GM12878 (cell line): ENCODE results near the gene ABCG5. TPM values are rescaled to one million over a fixed set of nuclear protein-coding genes. Genes with fewer than 3 reads are reported as not detected.

ENCODE experiments used
- ATAC-seq: fragments of 200-7000 bp; cut with Tn5 transposase; 3 replicates; pipeline ENCODE4 v1.9.1; 2020; ENCODE audit warnings: mild to moderate bottlenecking, moderate library complexity
- BruUV-seq: library from RNA; stranded (reverse); fragments of 400-500 nt; replicated peaks from 2 replicates; lab custom pipeline; 2021; lab: Mats Ljungman, UMichigan
- CTCF ChIA-PET: fragments of 300-600 bp; sonication (Branson Sonifier 250); formaldehyde crosslinking; extraction: SDS; loops from one replicate; lab custom pipeline; 2021; ENCODE audit warnings: inconsistent platforms; lab: Yijun Ruan, JAX
- POLR2A ChIA-PET: fragments of 350-600 bp; formaldehyde crosslinking; extraction: SDS; loops from one replicate; lab custom pipeline; 2021; ENCODE audit warnings: inconsistent platforms; lab: Charles Lee
- RAD21 ChIA-PET: fragments of 300-600 bp; sonication (Branson Sonifier 250); formaldehyde crosslinking; loops from one replicate; lab custom pipeline; 2023; ENCODE audit warnings: antibody characterized with exemption; ENCODE audit not compliant: unreplicated experiment; lab: Charles Lee
- SMC1A ChIA-PET: fragments of 300-600 bp; sonication (Branson Sonifier 250); formaldehyde crosslinking; loops from one replicate; lab custom pipeline; 2023; ENCODE audit not compliant: unreplicated experiment, uncharacterized antibody; lab: Charles Lee
- DNase-seq: peaks from one replicate; pipeline ENCODE4 v3.0.0-alpha.2; 2011; ENCODE audit warnings: low read depth, low spot score
- FAIRE-seq: peaks from 3 replicates; lab custom pipeline; 2011; peaks lifted over from hg19 to GRCh38; lab: Jason Lieb, UNC
- H2AFZ ChIP-seq: 2 replicates; pipeline ENCODE4 v1.6.0; 2011; ENCODE audit warnings: low read depth, low read length, control low read depth; ENCODE audit not compliant: control insufficient read depth
- H3K27ac ChIP-seq: 2 replicates; pipeline ENCODE4 v1.5.1; 2011; ENCODE audit warnings: control low read depth; ENCODE audit not compliant: control insufficient read depth, insufficient read depth
- H3K27me3 ChIP-seq, 2 experiments: replicated peaks in 1 of 2; 2 replicates each; pipeline versions ENCODE4 v1.6.0 to v1.6.1; 2011; ENCODE audit warnings: low read length in 1 of 2; ENCODE audit not compliant: control insufficient read depth in 2 of 2, insufficient read depth in 2 of 2
- H3K36me3 ChIP-seq, 2 experiments: 2 replicates each; pipeline ENCODE4 v1.5.1; 2011; ENCODE audit warnings: low read length in 1 of 2; ENCODE audit not compliant: control insufficient read depth in 2 of 2, insufficient read depth in 2 of 2
- H3K4me1 ChIP-seq: 2 replicates; pipeline ENCODE4 v1.6.1; 2011; ENCODE audit warnings: mild to moderate bottlenecking, low read length, moderate library complexity, mixed read lengths; ENCODE audit not compliant: control insufficient read depth, insufficient read depth
- H3K4me2 ChIP-seq: 2 replicates; pipeline ENCODE4 v1.6.0; 2011; ENCODE audit warnings: control low read depth; ENCODE audit not compliant: control insufficient read depth, insufficient read depth
- H3K4me3 ChIP-seq: fragments of 200-600 bp; sonication (generic); 2 replicates; pipeline ENCODE4 v1.5.1; 2016
- H3K79me2 ChIP-seq: 2 replicates; pipeline ENCODE4 v1.6.0; 2011; ENCODE audit warnings: low read length; ENCODE audit not compliant: control insufficient read depth, insufficient read depth
- H3K9ac ChIP-seq: 2 replicates; pipeline ENCODE4 v1.8.0; 2011; ENCODE audit warnings: low read length, control low read depth, mixed read lengths; ENCODE audit not compliant: control insufficient read depth, insufficient read depth
- H3K9me3 ChIP-seq: replicated peaks from 3 replicates; pipeline ENCODE4 v1.5.1; 2011; ENCODE audit warnings: mild to moderate bottlenecking, low read length; ENCODE audit not compliant: control insufficient read depth, insufficient read depth
- H4K20me1 ChIP-seq: 2 replicates; pipeline ENCODE4 v1.6.0; 2011; ENCODE audit not compliant: control insufficient read depth, insufficient read depth
- ATF3 ChIP-seq: IDR thresholded peaks from 2 replicates; pipeline ENCODE4 v1.6.1; 2011; ENCODE audit warnings: low read depth, mild to moderate bottlenecking, low read length, moderate library complexity, borderline replicate concordance; ENCODE audit errors: extremely low read depth
- EP300 ChIP-seq, 2 experiments: fragments of 150-350 bp in 1 of 2; IDR thresholded peaks; 2 replicates each; pipeline ENCODE4 v1.6.1; 2011 to 2012; ENCODE audit warnings: low read depth in 2 of 2, low read length in 2 of 2, borderline replicate concordance in 1 of 2, improper control_type of control experiment in 1 of 2, inconsistent platforms in 1 of 2; ENCODE audit not compliant: control insufficient read depth in 1 of 2
- PAX5 ChIP-seq: IDR thresholded peaks from 2 replicates; pipeline ENCODE4 v1.6.1; 2011; ENCODE audit warnings: low read depth, low read length, borderline replicate concordance
- POLR2AphosphoS2 ChIP-seq: IDR thresholded peaks from 2 replicates; pipeline ENCODE4 v1.6.1; 2011; ENCODE audit warnings: low read depth, mild to moderate bottlenecking, low read length, improper control_type of control experiment, moderate library complexity
- RAD51 ChIP-seq: fragments of 450-650 bp; IDR thresholded peaks from 2 replicates; pipeline ENCODE4 v1.6.1; 2016; ENCODE audit warnings: moderate library complexity, mild to moderate bottlenecking, inconsistent platforms
- RBBP5 ChIP-seq: fragments of 200-600 bp; sonication (generic); conservative IDR thresholded peaks from 2 replicates; pipeline ENCODE4 v1.6.1; 2016
- SIN3A ChIP-seq: IDR thresholded peaks from 2 replicates; pipeline ENCODE4 v1.6.1; 2012; ENCODE audit warnings: low read depth, low read length, improper control_type of control experiment
- SMAD5 ChIP-seq: IDR thresholded peaks from 2 replicates; pipeline ENCODE4 v1.6.1; 2016; ENCODE audit warnings: antibody characterized with exemption, low read depth
- WGBS: methylation state at CpG from one replicate; pipeline ENCODE4 v1.1.6; 2016; ENCODE audit warnings: low lambda C conversion rate; ENCODE audit not compliant: insufficient replicate concordance, insufficient coverage; ENCODE audit errors: missing lambda C conversion rate; 5-methylcytosine and 5-hydroxymethylcytosine counted together
- in situ Hi-C: fragments of 300-500 bp; cut with MboI; formaldehyde crosslinking; loops from 9 replicates; pipeline ENCODE4 v1.14.3; 2018; ENCODE audit warnings: mixed read lengths
- intact Hi-C: fragments of 100-400 bp; cut with micrococcal nuclease; formaldehyde crosslinking; loops from one replicate; pipeline ENCODE4 v1.14.2; 2022; ENCODE audit not compliant: unreplicated experiment
- polyA plus RNA-seq, 11 experiments: library from polyadenylated mRNA; depleted of rRNA in 4 of 11; unstranded in 6 of 11; stranded (reverse) in 5 of 11; fragments of >200 nt; fragmentation: Nextera tagmentation in 4 of 11; fragmentation: Illumina TruSeq in 1 of 11; extraction: Ambion mirVana in 4 of 11; extraction: Trizol in 1 of 11; gene quantifications; 1 replicate in 1 of 11; 2 replicates in 10 of 11; pipeline versions ENCODE4 v1.2.1 to v1.2.3, GENCODE V29; 2011 to 2016; ENCODE audit warnings: inconsistent platforms in 2 of 11, missing spikeins in 2 of 11, low read depth in 1 of 11
- total RNA-seq, 4 experiments: library from RNA; depleted of rRNA in 3 of 4; stranded (reverse); fragments of >200 nt in 3 of 4; fragmentation: Illumina TruSeq in 1 of 4; extraction: Trizol in 1 of 4; gene quantifications; 2 replicates each; pipeline versions ENCODE4 v1.2.1 to v1.2.3, GENCODE V29; 2013 to 2021

Gene ABCG5
- total and polyA plus RNA-seq, 10 of the 15 experiments (the other 5 are each of a cell fraction or from before 2014, with no cell fraction given) = not detected

DNA sequence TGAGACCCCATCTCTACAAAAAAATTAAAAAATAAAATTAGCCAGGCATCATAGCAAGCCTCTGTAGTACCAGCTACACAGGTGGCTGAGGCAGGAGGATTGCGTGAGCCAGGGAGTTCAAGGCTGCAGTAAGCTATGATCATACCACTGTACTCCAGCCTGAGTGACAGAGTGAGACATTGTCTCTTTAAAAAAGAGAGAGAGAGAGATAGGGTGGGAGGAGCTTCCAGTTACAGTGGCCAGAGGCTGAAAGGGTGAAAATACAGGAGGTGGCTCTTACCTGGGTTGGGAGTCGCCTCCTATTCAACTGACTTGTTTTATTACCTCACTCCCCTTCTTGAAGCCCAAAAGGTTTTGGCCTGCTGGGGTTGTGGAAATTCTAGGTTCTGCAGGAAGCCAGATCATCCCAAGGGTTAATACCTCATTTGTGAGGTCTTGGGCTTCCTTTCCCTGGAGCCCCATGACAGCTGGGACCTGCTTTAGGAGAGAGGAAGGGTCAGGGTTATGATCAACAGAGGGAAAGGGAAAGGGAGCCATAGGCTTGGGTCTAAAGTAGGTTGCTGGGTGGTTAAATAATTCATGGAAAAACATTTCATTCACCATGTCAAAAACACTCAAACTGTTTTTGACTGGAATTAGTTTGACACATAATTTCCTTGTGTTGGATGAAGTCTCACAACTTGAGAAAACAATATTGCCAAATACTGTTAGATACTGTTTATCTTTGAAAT is 47.4 kb downstream of the ABCG5 start (continued):
- TF ChIP-seq SIN3A = no peak
- no peak for TF ChIP-seq RAD51

DNA sequence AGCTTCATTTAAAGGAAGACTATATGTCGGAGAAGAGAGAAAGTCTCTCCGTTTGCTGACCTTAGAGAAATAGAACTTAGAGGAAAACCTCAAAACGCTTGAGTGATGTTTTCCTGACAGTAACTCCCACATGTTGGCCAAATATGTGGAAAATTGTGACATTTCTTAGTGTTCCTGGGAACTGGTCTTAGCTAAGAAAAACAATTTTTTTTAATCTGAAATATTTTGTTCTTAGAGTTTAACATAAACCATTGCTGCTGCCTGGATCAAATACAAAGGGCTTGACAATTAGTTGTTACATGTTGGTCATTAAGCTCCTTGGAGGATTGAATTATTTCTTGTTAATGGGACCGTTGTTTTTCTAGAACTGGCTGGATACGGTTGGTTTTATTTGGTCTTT is 48.5 kb downstream of the ABCG5 start:
- no peaks in the 10 kb centered on the region for H3K4me1 ChIP-seq
- H3K4me3 ChIP-seq = no peak overlapping the region
- ChIA-PET SMC1A (interaction anchor here (1.3 to 2.1 kb wide), 2 partner anchors 9 to 10 kb away, joined by 3 to 4 read pairs; no protein-coding TSS in a partner anchor), POLR2A (no interaction called here), CTCF (interaction anchor here (0.6 kb wide), 1 partner anchor 190 kb away, joined by 4 read pairs; no protein-coding TSS in a partner anchor), RAD21 (no interaction called here)
- H3K9me3 ChIP-seq = no peaks in the 10 kb centered on the region
- H4K20me1 ChIP-seq = no peaks in the 10 kb centered on the region
- no peak overlapping the region for H2AFZ ChIP-seq
- WGBS = 94% methylated on average over 5 of the region's 5 CpGs
- no TSS peak for BruUV-seq
- H3K79me2 ChIP-seq = no peaks in the 10 kb centered on the region
- H3K27me3 ChIP-seq = no peaks in the 10 kb centered on the region
- ATAC-seq = no peak
- no peak for FAIRE-seq
- no peak for DNase-seq
- no peak overlapping the region for H3K4me2 ChIP-seq
- no peak overlapping the region for H3K27ac ChIP-seq
- in situ Hi-C loops = no loop called here
- intact Hi-C loops = no loop called here
- TF ChIP-seq EP300 (IDR thresholded peaks at IDR 0.05; ENCODE audit: borderline replicate concordance in 1 of 2, control insufficient read depth in 1 of 2, low read depth in 2 of 2, low read length in 2 of 2) (no peak), ATF3 (no peak), PAX5 (no peak), RBBP5 (no peak), POLR2AphosphoS2 (no peak), SMAD5 (no peak)
- no peak overlapping the region for H3K9ac ChIP-seq
- H3K36me3 ChIP-seq = peaks cover 0 to 3% of the 10 kb centered on the region in 2 experiments; a peak in 1 of 4 replicates
